ENCODE data around the gene TSPAN13.

Gene TSPAN13

DNA sequence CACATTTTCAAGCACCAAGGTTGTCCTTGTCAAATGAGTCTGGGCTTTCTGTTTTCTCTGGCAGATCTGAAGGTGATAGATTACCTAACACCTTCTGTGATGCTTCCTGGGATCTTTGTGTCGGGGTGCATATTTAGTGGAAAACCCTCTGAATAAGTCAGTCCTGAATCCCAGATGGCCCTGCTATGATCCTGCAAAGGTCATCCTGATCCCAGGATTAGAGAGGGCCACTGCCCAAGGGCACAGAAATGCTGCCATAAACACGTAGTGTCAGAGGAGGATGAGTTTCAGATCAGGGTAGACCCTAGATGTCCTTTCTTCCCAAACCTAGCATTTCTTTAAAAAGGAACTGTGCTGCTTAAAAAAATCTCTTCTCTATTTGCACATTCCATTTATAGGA is 32.3 kb downstream of the TSPAN13 start:
- H3K27me3 ChIP-seq: no peaks in the 10 kb centered on the region
- no peak overlapping the region for H3K27ac ChIP-seq
- no peak overlapping the region for H3K4me3 ChIP-seq
- DNase-seq: no peak
- TF ChIP-seq, protein P1, sequence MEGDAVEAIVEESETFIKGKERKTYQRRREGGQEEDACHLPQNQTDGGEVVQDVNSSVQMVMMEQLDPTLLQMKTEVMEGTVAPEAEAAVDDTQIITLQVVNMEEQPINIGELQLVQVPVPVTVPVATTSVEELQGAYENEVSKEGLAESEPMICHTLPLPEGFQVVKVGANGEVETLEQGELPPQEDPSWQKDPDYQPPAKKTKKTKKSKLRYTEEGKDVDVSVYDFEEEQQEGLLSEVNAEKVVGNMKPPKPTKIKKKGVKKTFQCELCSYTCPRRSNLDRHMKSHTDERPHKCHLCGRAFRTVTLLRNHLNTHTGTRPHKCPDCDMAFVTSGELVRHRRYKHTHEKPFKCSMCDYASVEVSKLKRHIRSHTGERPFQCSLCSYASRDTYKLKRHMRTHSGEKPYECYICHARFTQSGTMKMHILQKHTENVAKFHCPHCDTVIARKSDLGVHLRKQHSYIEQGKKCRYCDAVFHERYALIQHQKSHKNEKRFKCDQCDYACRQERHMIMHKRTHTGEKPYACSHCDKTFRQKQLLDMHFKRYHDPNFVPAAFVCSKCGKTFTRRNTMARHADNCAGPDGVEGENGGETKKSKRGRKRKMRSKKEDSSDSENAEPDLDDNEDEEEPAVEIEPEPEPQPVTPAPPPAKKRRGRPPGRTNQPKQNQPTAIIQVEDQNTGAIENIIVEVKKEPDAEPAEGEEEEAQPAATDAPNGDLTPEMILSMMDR (IDR thresholded peaks at IDR 0.05): no peak
- no peaks in the 10 kb centered on the region for H3K9me3 ChIP-seq
- H3K4me1 ChIP-seq: no peaks in the 10 kb centered on the region
- H3K36me3 ChIP-seq: no peaks in the 10 kb centered on the region
- intact Hi-C loops (cut with DNase I; ENCODE audit: low total_unique reads): no loop called here

DNA sequence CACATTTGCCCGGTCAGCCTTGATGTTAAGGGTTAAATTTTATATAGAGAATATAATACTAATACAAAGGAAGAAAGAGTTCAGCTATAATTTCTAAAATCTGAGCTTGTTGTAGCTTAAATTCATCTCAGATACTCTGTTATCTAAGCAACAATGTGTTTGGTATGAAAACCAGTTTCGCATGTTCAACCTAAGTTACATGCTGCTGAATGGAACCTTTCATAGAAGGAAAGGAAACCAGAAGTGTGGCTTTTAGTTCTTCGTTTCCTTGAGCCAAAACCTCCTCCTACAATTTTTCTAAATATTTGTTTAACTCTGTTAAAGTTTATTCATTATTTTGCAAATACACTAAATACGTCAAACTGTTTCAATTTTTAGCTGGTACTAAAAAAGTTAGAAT is 32.7 kb downstream of the TSPAN13 start:
- Histone ChIP-seq H3K27me3 (no peaks in the 10 kb centered on the region), H3K4me1 (no peaks in the 10 kb centered on the region), H3K4me3 (no peak overlapping the region), H3K36me3 (no peaks in the 10 kb centered on the region), H3K27ac (no peak overlapping the region), H3K9me3 (no peaks in the 10 kb centered on the region)
- DNase-seq: no peak
- intact Hi-C loops (cut with DNase I; ENCODE audit: low total_unique reads): no loop called here
- TF ChIP-seq, protein P1 (IDR thresholded peaks at IDR 0.05): no peak

DNA sequence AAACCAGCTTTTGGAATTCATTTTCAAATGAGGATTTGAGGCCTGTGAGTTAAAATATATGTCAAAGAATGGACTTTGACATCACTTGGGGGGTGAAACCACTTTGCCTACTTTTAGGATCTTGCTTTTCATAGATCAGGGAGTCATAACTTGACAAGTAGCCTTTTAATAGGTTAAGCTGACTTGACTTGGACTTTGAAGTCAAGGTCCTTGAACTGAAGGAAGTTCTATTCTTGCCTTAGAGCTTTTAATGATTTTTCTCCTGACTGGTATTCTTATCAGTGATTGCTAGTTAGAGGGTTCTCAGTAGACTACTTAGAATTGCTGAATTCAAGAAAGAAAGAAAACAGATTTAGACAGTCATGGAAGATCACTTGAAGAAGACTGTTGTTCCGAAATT is 33.6 kb downstream of the TSPAN13 start:
- Histone ChIP-seq H3K27me3 (no peaks in the 10 kb centered on the region), H3K9me3 (no peaks in the 10 kb centered on the region), H3K4me3 (no peak overlapping the region), H3K4me1 (no peaks in the 10 kb centered on the region), H3K36me3 (no peaks in the 10 kb centered on the region), H3K27ac (no peak overlapping the region)
- DNase-seq: no peak
- TF ChIP-seq, protein P1 (IDR thresholded peaks at IDR 0.05): no peak
- intact Hi-C loops (cut with DNase I; ENCODE audit: low total_unique reads): no loop called here

DNA sequence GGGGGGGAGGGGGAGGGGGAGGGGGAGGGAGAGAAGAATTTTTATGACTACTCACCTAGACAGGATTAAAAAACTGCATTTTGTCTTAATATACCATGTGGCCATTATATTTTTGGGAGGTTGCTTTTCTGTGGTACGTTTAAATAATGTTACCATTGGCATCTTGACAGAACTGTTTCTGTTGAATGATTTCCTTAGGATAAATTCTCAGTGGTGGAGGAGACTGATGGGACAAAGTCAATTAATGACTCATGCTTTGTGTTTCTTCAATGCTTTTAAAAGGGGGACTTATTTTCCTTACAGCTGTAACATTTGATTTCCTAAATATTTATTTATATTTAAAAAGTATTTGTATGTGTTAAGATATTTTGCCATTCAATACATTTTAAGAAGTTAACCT is 37.5 kb downstream of the TSPAN13 start:
- Histone ChIP-seq H3K27ac (no peak overlapping the region), H3K36me3 (no peaks in the 10 kb centered on the region), H3K4me1 (no peaks in the 10 kb centered on the region), H3K27me3 (no peaks in the 10 kb centered on the region), H3K4me3 (no peak overlapping the region), H3K9me3 (no peaks in the 10 kb centered on the region)
- intact Hi-C loops (cut with DNase I; ENCODE audit: low total_unique reads): no loop called here
- TF ChIP-seq, protein P1 (IDR thresholded peaks at IDR 0.05): no peak
- DNase-seq: no peak

DNA sequence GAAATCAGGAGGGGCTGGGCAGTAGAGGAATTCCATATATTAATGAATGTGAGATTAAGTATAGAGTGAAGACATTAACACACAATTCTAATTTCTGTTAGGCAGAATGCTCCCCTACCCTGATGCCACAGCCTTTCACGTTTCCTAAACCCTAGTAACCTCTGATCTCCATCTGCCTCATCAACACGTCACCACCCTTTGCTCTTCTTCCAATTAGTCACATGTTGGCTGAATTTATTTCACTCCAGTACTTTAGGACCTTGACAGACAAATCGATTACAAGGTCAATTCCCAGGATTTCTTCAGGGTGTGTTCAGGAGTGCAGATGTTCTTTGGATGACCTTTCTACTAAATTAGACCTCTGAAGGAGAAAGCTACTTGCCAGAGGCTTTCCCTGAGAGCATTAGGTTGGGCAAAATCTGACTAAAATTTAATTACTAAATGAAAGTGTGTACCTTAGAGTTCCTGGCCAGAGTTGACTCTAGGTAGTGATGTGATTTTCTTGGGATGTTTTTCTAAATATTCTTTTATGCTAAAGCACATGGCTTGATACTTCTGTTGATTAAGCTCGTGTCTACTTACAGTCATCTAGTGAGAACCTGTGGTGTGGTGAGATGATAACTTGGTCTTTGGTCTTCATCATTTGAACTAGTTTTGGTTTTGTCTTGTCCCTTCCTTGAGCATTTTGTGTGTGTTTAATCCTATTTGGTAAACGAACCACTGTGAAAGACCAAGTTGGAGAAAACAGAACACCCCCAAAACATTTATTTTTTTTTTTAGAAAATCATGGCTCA is 38.5 kb downstream of the TSPAN13 start:
- Histone ChIP-seq H3K4me3 (no peak overlapping the region), H3K27ac (no peak overlapping the region), H3K27me3 (no peaks in the 10 kb centered on the region), H3K9me3 (no peaks in the 10 kb centered on the region), H3K4me1 (no peaks in the 10 kb centered on the region), H3K36me3 (no peaks in the 10 kb centered on the region)
- DNase-seq: no peak
- TF ChIP-seq, protein P1 (IDR thresholded peaks at IDR 0.05): no peak
- intact Hi-C loops (cut with DNase I; ENCODE audit: low total_unique reads): no loop called here

Data from tibial artery (tissue), 4 donors.